Bronchial epithelial cell (primary cell): ENCODE data around the gene CD14. TPM values are rescaled to one million over a fixed set of nuclear protein-coding genes. Genes with fewer than 3 reads are reported as not detected.
"Not testable (repeated sequence)": the region's sequence is repeated elsewhere in the genome, so short reads cannot be mapped to it uniquely, and the experiment has no call there.

Experiments used
- DNase-seq: peaks from one replicate; pipeline ENCODE4 v3.0.0-alpha.2; 2010; ENCODE audit warnings: low read depth
- FAIRE-seq: peaks from 2 replicates; lab custom pipeline; 2011; peaks lifted over from hg19 to GRCh38; lab: Jason Lieb, UNC
- H3K27me3 ChIP-seq: 2 replicates; pipeline ENCODE4 v1.5.1; 2011; ENCODE audit warnings: low read length; ENCODE audit not compliant: control insufficient read depth, insufficient read depth
- H3K36me3 ChIP-seq: 2 replicates; pipeline ENCODE4 v1.5.1; 2011; ENCODE audit warnings: low read length; ENCODE audit not compliant: control insufficient read depth, insufficient read depth
- H3K4me3 ChIP-seq: 2 replicates; pipeline ENCODE4 v1.5.1; 2011; ENCODE audit warnings: mild to moderate bottlenecking, low read depth, low read length, control low read depth
- CTCF ChIP-seq: IDR thresholded peaks from 2 replicates; pipeline ENCODE4 v1.5.1; 2011; ENCODE audit warnings: mild to moderate bottlenecking, moderate library complexity, low read length, control low read depth, inconsistent platforms; ENCODE audit not compliant: insufficient read depth, severe bottlenecking
- total RNA-seq: library from RNA; depleted of rRNA; stranded (reverse); fragments of >200 nt; gene quantifications from 2 replicates; pipeline ENCODE4 v1.2.1, GENCODE V29; 2014

The CD14 gene
- total RNA-seq, 1 donor from 2014 or later, result 3.2 TPM

GRCh38 chr5:140639148-140639981 is 6.4 kb upstream of the CD14 start, which contains the start of gene TMCO6:
Gene TMCO6, plus strand, starts transcription at chr5:140639451. Its CDS starts 77 bp downstream, at chr5:140639528.
- no peaks in the 10 kb centered on the region for H3K27me3 ChIP-seq
- H3K36me3 ChIP-seq, result peaks cover 15% of the 10 kb centered on the region
- no peak for FAIRE-seq
- H3K4me3 ChIP-seq, result peak within 1 kb of the TSS; percentile 67
- peak; percentile 82 for DNase-seq
- TF ChIP-seq CTCF, result peak; percentile 80

- not testable (repeated sequence) for DNase-seq, FAIRE-seq, H3K27me3 ChIP-seq
- peak overlapping the region; percentile 24 for H3K4me3 ChIP-seq
- H3K36me3 ChIP-seq, result peaks cover 14% of the 10 kb centered on the region
Observed at GRCh38 chr5:140638898-140639147, 5.8 kb upstream of the CD14 start.

GRCh38 chr5:140637371-140638100 is 4.6 kb upstream of the CD14 start:
- no peak for TF ChIP-seq CTCF
- FAIRE-seq (no peak), DNase-seq (no peak)
- H3K4me3 ChIP-seq, result no peak overlapping the region
- peaks cover 6% of the 10 kb centered on the region for H3K36me3 ChIP-seq
- H3K27me3 ChIP-seq, result no peaks in the 10 kb centered on the region

GRCh38 chr5:140635291-140636257 is 2.6 kb upstream of the CD14 start:
- no peak for TF ChIP-seq CTCF
- Histone ChIP-seq H3K4me3 (no peak overlapping the region), H3K27me3 (no peaks in the 10 kb centered on the region), H3K36me3 (no peaks in the 10 kb centered on the region)
- FAIRE-seq, result no peak
- no peak for DNase-seq

GRCh38 chr5:140634103-140634502 is 1.1 kb upstream of the CD14 start:
- Histone ChIP-seq H3K4me3 (no peak overlapping the region), H3K27me3 (no peaks in the 10 kb centered on the region), H3K36me3 (no peaks in the 10 kb centered on the region)
- no peak for TF ChIP-seq CTCF
- FAIRE-seq, result no peak
- DNase-seq, result no peak

GRCh38 chr5:140633501-140633900 is 526 bp upstream of the CD14 start:
- no peaks in the 10 kb centered on the region for H3K36me3 ChIP-seq
- no peak for DNase-seq
- H3K27me3 ChIP-seq, result no peaks in the 10 kb centered on the region
- FAIRE-seq, result no peak
- no peak for TF ChIP-seq CTCF
- no peak overlapping the region for H3K4me3 ChIP-seq
